Measurements from ENCODE around the gene SPATA25.

SPATA25 gene

DNA sequence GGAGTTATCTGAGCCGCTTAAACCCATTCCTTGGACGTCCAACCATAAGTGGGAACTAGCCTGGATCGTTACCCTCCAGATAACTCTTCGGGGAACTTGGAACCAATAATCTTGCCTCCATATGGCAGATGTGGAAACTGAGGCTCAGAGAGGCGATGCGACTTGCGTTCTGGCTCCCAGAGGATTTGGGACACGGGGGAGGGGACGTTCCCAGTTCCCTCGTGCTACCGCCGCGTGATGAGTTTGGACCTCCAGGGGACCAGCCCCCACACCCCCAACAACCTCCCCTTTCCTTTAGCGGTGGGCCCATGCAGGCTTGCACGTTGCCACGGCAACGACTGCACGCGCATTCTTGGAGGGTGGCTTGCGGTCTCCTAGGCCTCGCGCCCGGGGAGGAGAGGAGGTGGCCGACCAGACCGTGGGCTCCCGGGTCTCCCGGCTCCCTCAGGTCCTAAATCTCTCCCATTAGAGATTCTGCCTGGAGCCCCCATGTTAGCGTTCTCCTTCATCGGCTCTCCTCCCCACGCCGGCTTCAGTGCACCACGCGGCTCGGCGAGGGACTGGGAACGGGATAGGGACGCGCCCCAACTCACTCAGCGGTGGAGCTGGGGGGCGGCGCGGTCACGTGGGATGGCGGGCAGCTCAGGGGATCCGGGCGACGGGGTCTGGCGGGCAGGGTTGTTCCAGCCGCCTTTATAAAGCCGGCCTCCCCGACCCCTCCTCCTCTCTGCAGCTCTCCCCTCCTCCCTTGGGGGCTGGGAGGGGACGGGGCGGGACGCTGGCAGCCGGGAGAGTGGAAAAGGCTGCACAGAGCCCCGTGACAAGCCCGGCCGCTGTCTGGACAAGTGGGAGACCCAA is 24.3 kb upstream of the SPATA25 start, which contains the start of gene PLTP:
Gene PLTP (minus strand): TSS at position 670 of the 858 bp plus-strand sequence. CDS start 703 bp downstream, outside the sequence.
- no peak for DNase-seq (ENCODE audit: low spot score)
- no peak for ATAC-seq (ENCODE audit: low read depth)
- TF ChIP-seq, protein P1, sequence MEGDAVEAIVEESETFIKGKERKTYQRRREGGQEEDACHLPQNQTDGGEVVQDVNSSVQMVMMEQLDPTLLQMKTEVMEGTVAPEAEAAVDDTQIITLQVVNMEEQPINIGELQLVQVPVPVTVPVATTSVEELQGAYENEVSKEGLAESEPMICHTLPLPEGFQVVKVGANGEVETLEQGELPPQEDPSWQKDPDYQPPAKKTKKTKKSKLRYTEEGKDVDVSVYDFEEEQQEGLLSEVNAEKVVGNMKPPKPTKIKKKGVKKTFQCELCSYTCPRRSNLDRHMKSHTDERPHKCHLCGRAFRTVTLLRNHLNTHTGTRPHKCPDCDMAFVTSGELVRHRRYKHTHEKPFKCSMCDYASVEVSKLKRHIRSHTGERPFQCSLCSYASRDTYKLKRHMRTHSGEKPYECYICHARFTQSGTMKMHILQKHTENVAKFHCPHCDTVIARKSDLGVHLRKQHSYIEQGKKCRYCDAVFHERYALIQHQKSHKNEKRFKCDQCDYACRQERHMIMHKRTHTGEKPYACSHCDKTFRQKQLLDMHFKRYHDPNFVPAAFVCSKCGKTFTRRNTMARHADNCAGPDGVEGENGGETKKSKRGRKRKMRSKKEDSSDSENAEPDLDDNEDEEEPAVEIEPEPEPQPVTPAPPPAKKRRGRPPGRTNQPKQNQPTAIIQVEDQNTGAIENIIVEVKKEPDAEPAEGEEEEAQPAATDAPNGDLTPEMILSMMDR (IDR thresholded peaks at IDR 0.05; ENCODE audit: poor library complexity, severe bottlenecking), result no peak
- Histone ChIP-seq H3K4me3 (ENCODE audit: severe bottlenecking) (peak within 1 kb of the TSS; percentile 15), H3K27me3 (ENCODE audit: insufficient read depth, poor library complexity, severe bottlenecking) (no peaks in the 10 kb centered on the region), H3K9me3 (ENCODE audit: severe bottlenecking) (no peaks in the 10 kb centered on the region), H3K36me3 (ENCODE audit: low read depth) (no peaks in the 10 kb centered on the region), H3K27ac (ENCODE audit: poor library complexity, severe bottlenecking) (no peak within 1 kb of the TSS), H3K4me1 (ENCODE audit: insufficient read depth, poor library complexity, severe bottlenecking) (peaks cover 15% of the 10 kb centered on the region)

DNA sequence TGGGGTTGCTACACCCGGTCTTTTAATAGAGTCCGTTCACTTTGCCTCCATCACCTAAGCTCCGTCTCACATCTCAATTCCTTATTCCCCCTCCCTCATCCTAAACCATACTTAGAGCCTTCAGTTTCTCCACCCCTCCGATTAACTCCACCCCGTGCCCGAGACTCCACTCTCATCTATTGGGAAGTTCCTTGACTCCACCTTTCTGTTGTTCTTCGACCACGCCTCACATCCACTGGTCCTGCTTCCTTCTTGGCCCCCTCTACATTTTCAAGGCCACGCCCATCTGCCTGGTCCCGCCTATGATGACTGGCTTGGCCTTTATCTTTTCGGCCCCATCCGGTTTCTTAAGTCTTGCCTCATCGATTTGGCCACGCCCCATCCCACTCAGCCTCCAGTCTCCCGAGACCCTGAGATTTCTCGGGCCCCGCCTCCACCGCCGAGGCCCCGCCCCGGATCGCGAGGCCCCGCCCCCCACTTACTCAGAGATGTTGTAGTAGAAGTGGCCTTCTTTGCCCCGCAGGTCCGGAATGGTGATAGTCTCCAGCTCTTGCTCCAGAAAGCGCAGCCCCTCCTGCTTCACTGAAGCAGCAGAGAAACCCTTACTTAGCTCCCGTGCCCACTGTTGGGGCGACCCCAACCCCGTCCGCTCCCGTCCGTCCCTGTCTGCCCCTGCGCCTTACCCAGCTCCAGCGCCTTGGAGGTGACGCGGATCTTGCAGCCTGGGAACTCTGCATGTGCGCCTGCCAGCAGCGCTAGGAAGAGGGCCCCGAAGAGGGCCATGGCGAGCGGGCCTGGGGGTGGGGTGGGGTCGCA is 23.5 kb upstream of the SPATA25 start:
- TF ChIP-seq, protein P1 (IDR thresholded peaks at IDR 0.05; ENCODE audit: poor library complexity, severe bottlenecking), result no peak
- H3K27ac ChIP-seq (ENCODE audit: poor library complexity, severe bottlenecking), result no peak overlapping the region
- ATAC-seq (ENCODE audit: low read depth) (peak; percentile 86), DNase-seq (ENCODE audit: low spot score) (peak; percentile 100)
- H3K4me1 ChIP-seq (ENCODE audit: insufficient read depth, poor library complexity, severe bottlenecking), result peaks cover 19% of the 10 kb centered on the region
- H3K4me3 ChIP-seq (ENCODE audit: severe bottlenecking), result peak overlapping the region; percentile 15
- H3K27me3 ChIP-seq (ENCODE audit: insufficient read depth, poor library complexity, severe bottlenecking), result no peaks in the 10 kb centered on the region
- H3K36me3 ChIP-seq (ENCODE audit: low read depth), result no peaks in the 10 kb centered on the region
- no peaks in the 10 kb centered on the region for H3K9me3 ChIP-seq (ENCODE audit: severe bottlenecking)

DNA sequence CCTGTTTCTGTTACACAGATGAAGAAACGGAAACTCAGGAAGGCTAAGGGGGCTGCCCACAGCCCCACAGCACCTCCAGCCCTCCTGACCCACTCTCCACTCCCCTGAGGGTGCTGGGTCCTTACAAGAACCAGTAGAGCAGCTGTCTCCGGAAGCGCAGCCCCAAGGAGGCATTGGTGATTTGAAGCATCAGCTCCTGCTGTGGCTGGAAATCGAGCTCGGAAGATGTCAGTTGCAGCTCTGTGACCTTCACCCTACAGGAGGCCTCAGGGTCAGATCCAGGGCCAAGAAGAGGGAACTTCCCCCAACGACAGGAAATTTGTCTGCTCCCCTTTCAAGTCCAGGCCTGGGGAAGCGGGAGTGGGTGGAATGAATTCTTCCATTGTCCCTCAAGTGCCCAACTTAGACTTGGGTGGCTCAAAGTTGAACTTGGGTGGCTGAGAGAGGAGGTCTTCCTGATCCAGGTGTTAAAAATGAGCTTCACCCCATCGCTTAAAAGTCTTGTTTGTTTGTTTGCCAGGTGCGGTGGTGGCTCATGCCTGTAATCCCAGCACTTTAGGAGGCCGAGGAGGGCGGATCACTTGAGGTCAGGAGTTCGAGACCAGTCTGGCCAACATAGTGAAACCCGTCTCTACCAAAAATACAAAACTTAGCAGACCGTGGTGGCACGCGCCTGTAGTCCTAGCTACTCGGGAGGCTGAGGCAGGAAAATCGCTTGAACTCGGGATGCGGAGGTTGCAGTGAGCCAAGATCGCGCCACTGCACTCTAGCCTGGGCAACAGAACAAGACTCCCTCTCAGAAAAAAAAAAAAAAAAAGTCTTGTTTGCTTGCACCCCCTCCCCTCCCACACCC is 22.6 kb upstream of the SPATA25 start:
- no peak for ATAC-seq (ENCODE audit: low read depth)
- DNase-seq (ENCODE audit: low spot score), result no peak
- no peaks in the 10 kb centered on the region for H3K36me3 ChIP-seq (ENCODE audit: low read depth)

DNA sequence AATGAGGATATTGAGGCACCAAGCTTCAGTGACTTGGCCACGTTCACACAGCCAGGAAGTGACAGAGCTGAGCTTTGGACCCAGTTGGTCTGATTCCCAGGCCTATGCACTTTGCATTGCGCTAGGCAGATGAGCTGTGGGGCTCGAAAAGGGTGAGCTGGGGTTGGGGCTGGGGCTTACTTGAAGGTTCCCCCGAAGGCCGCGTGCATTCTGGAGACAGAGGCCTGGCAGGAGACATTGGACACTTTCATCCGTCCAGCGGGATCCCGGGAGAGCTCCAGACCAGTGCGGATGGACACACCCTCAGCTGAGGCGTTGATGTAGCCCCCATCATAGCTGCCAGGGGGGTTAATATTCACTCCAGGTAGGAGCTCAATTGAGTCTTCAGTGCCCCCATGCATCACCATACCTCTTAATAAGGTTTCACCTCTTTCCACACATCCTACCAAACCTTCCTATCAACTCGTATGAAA is 21.9 kb upstream of the SPATA25 start:
- ATAC-seq (ENCODE audit: low read depth) (no peak), DNase-seq (ENCODE audit: low spot score) (no peak)
- no peaks in the 10 kb centered on the region for H3K36me3 ChIP-seq (ENCODE audit: low read depth)
- no peaks in the 10 kb centered on the region for H3K9me3 ChIP-seq (ENCODE audit: severe bottlenecking)
- H3K4me1 ChIP-seq (ENCODE audit: insufficient read depth, poor library complexity, severe bottlenecking), result peaks cover 25% of the 10 kb centered on the region
- TF ChIP-seq, protein P1 (IDR thresholded peaks at IDR 0.05; ENCODE audit: poor library complexity, severe bottlenecking), result no peak
- H3K27me3 ChIP-seq (ENCODE audit: insufficient read depth, poor library complexity, severe bottlenecking), result no peaks in the 10 kb centered on the region
- H3K4me3 ChIP-seq (ENCODE audit: severe bottlenecking), result no peak overlapping the region
- no peak overlapping the region for H3K27ac ChIP-seq (ENCODE audit: poor library complexity, severe bottlenecking)

More for the DNA sequence above, 22.6 kb upstream of the SPATA25 start:
- Histone ChIP-seq H3K9me3 (ENCODE audit: severe bottlenecking) (no peaks in the 10 kb centered on the region), H3K4me1 (ENCODE audit: insufficient read depth, poor library complexity, severe bottlenecking) (peaks cover 25% of the 10 kb centered on the region), H3K27ac (ENCODE audit: poor library complexity, severe bottlenecking) (no peak overlapping the region), H3K27me3 (ENCODE audit: insufficient read depth, poor library complexity, severe bottlenecking) (no peaks in the 10 kb centered on the region), H3K4me3 (ENCODE audit: severe bottlenecking) (no peak overlapping the region)
- TF ChIP-seq, protein P1 (IDR thresholded peaks at IDR 0.05; ENCODE audit: poor library complexity, severe bottlenecking), result no peak
